NCI-H1105 (cell line): ENCODE data around the gene CCR7.
"Not testable (repeated sequence)": the region's sequence is repeated elsewhere in the genome, so short reads cannot be mapped to it uniquely, and the experiment has no call there.

Experiments used
- DNase-seq: peaks from one replicate; lab custom pipeline; 2025; lab: John Stamatoyannopoulos, UW

The CCR7 gene

GRCh38 chr17:40597556-40598300, 32.5 kb upstream of the CCR7 start:
- no peak for DNase-seq

- no peak for DNase-seq
These were observed 31.9 kb upstream of the CCR7 start for GRCh38 chr17:40597156-40597555.

DNA sequence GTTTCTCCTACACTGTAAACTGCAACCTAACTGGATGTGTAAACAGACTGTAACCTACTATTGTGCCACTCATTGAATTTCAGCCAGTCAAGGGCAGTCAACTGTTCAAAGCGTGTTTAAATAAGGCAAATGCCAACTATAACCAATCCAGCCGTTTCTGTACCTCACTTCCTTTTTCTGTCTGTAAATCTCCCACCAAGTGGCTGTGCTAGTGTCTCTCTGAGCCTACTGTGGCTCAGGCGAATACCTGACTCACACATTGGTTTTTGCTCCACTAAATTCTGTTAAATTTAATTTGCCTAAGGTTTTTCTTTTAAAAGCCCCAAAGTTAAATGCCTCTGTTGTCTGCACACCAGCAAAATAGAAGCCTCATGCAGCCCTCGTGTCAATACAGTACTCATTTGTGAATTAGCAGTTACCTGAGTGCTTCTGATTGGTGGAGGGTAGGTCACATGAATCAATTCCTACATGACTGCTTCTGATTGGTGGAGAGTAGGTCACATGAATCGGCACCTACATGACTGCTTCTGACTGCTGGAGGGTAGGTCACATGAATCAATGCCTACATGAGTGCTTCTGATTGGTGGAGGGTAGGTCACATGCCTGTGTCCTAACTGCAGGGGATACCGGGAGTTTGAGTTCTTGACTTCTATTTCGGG, 31.1 kb upstream of the CCR7 start:
- DNase-seq, result no peak

DNA sequence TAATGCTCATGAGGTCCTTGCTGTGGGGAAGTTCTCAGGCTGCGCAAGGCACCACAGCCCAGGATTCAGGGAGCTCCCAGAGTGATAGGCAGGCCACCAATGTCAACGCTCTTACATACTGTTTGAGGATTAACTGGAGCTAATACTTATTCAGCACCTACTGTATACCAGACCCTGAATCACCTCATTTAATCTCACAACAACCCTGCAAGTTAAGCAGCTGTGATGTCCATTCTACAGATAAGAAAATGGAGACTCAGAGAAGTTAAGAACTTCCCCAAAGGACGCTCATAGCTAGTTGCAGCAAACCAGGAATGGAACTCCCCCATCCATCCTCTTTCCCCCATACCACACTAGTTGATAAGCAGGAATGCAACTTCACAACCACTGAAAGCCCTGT, 25.5 kb upstream of the CCR7 start:
- DNase-seq, result no peak

DNA sequence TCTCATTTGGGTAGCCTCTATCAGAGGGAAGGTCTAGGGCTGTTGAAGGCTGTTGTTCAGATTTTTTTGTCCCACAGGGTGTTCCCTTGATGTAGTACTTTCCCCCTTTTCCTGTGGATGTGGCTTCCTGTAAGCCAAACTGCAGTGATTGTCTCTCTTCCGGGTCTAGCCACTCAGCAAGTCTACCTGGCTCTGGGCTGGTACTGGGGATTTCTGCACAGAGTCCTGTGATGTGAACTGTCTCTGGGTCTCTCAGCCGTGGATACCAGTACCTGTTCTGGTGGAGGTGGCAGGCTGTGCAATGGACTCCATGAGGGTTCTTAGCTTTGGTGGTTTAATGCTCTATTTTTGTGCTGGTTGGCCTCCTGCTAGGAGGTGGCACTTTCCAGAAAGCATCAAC, 23.3 kb upstream of the CCR7 start:
- no peak for DNase-seq

DNA sequence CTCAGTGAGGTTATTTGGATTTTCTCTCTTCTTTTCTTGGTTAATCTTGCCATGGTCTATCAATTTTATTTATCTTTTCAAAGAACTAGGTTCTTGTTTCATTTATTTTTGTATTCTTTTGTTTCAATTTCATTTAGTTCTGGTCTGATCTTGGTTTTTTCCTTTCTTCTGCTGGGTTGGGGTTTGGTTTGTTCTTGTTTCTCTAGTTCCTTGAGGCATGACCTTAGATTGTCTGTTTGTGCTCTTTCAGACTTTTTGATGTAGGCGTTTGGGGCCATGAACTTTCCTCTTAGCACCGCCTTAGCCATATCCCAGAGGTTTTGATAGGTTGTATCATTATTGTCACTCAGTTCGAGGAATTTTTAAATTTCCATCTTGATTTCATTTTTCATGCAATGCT, 21.0 kb upstream of the CCR7 start:
- not testable (repeated sequence) for DNase-seq

DNA sequence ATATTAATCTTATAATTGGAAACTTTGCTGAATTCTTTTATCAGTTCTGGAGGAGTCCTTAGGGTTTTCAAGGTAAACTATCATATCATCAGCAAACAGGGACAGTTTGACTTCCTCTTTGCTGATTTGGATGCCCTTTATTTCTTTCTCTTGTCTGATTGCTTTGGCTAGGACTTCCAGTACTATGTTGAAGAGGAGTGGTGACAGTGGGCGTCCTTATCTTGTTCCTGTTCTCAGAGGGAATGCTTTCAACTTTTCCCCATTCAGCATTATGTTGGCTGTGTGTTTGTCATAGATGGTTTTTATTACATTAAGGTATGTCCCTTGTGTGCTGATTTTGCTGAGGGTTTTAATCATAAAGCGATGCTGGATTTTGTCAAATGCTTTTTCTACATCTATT, 19.7 kb upstream of the CCR7 start:
- not testable (repeated sequence) for DNase-seq

- DNase-seq, result peak; percentile 91
These were observed 17.1 kb upstream of the CCR7 start for GRCh38 chr17:40582328-40582901.

DNA sequence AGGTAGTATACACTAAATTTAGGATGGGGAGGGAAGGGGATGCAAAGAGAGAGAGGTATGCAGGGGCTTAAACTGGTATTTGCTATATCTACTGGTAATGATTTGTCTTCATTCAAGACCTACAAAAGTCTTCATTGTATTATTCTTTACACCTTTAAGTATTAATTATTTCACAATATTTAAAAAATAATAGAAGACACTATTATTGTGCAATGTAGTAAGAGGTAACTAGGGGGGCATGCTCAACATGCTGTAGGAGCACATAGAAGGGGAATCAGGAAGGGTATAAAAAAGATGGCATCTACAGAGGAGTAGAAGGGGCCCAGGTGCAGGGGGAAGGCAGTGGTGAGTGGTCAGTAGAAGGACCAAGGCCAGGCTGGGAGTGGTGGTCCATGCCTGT, 14.9 kb upstream of the CCR7 start:
- no peak for DNase-seq

DNA sequence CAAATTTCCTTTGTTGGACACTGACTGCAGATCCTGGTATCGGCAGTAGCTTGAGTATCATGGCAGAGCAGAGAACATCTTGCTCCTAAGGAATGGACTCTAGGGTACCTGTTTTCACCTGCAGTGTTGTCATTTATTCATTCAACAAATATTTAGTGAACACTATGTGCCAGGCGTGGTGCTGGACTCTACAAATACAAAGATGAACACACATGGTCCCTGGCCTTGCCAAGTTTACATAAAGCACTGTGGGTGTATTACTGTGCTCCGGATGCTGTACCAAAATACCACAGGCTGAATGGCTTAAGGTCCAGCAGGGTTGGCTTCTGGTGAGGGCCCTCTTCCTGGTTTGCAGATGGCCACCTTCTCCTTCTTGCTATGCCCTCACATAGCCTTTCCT, 14.2 kb upstream of the CCR7 start:
- no peak for DNase-seq

GRCh38 chr17:40577611-40578065, 12.4 kb upstream of the CCR7 start:
- no peak for DNase-seq

- no peak for DNase-seq
These were observed 11.0 kb upstream of the CCR7 start for GRCh38 chr17:40576113-40576740.

DNA sequence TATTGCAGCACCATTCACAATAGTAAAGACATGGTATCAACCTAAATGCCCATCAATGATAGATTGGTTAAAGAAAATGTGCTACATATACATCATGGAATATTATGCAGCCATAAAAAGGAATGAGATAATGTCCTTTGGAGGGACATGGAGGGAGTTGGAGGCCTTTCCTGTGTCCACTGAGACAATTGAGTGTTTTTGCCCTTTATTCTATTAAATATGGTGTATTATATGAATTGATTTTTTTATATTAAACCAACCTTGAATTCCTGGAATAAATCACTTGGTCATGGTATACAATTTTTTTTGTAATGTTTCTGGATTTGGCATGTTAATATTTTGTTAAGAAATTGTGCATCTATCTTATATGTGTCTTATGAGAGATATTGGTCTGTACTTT, 9.0 kb upstream of the CCR7 start:
- no peak for DNase-seq

DNA sequence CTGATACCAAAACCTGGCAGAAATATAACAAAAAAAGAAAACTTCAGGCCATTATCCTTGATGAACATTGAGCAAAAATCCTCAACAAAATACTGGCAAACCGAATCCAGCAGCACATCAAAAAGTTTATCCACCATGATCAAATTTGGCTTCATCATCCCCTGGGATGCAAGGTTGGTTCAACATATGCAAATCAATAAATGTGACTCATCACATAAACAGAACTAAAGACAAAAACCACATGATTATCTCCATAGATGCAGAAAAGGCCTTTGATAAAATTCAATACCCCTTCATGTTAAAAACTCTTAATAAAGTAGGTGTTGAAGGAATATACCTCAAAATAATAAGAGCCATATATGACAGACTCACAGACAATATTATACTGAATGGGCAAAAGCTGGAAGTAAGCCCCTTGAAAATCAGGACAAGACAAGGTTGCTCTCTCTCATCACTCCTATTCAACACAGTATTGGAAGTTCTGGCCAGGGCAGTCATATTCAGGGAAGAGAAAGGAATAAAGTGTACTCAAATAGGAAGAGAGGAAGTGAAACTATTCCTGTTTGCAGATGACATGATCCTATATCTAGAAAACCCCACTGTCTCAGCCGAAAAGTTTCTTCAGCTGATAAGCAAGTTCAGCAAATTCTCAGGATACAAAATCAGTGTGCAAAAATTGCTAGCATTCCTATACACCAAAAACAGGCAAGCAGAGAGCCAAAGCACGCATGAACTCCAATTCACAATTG, 7.1 kb upstream of the CCR7 start:
- DNase-seq, result not testable (repeated sequence)

GRCh38 chr17:40568074-40568836, 3.0 kb upstream of the CCR7 start:
- no peak for DNase-seq

- no peak for DNase-seq
These were observed 2.1 kb upstream of the CCR7 start for GRCh38 chr17:40567377-40567776.

GRCh38 chr17:40565769-40566409, 617 bp upstream of the CCR7 start:
- no peak for DNase-seq

DNA sequence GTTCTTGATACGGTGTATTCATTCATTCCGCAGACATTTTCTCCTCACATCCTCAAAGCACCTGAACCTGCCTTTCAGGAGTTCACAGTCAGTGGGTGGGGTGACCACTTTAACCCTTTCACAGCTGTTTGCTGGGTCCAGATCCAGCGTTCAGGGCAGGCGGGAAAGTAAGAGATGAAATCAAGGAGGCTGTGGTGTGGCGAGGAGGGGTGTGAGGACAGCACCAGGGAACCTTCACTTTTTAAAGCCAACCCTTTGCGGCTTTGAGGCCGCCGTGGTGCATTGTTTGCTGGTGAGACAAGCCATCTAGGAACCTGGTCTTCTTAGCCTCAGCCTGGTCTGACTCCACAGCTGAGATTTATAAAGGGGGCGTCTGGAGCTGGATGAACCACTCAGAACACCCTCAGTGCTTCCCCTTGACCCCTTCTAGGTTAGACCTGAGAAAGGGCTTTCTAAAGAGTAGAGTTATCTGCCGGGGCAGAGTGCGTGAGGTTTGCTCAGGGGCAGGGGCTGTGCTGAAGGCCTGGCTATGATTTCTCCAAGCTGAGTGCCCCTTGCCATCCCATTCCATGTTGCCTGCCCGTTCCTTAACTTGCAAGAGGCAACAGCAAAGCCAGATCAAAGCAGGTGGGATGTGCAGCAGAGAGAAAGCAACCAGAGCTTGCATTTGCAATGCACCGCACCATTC, 933 bp downstream of the CCR7 start:
- no peak for DNase-seq

GRCh38 chr17:40563220-40564052, 1.8 kb downstream of the CCR7 start:
- DNase-seq, result no peak
